ENCODE measurements around the gene SYCP3.
"Not testable (repeated sequence)": the region's sequence is repeated elsewhere in the genome, so short reads cannot be mapped to it uniquely, and the experiment has no call there.

The SYCP3 gene

GRCh38 chr12:101759396-101760047, 20.3 kb upstream of the SYCP3 start:
- peak; percentile 13 for DNase-seq

- DNase-seq: no peak
These were observed 10.9 kb upstream of the SYCP3 start for GRCh38 chr12:101750152-101750551.

GRCh38 chr12:101749657-101750056, 10.4 kb upstream of the SYCP3 start:
- no peak for DNase-seq

GRCh38 chr12:101748907-101749306, 9.6 kb upstream of the SYCP3 start:
- no peak for DNase-seq

- no peak for DNase-seq
These were observed 8.4 kb upstream of the SYCP3 start for GRCh38 chr12:101747697-101748096.

GRCh38 chr12:101746661-101747060, 7.4 kb upstream of the SYCP3 start:
- DNase-seq: no peak

- DNase-seq: no peak
These were observed 6.9 kb upstream of the SYCP3 start for GRCh38 chr12:101746196-101746595.

GRCh38 chr12:101745481-101745880, 6.2 kb upstream of the SYCP3 start:
- no peak for DNase-seq

- DNase-seq: no peak
These were observed 4.6 kb upstream of the SYCP3 start for GRCh38 chr12:101743724-101744472.

- DNase-seq: no peak
These were observed 4.0 kb upstream of the SYCP3 start for GRCh38 chr12:101743242-101743641.

- no peak for DNase-seq
These were observed 1.7 kb upstream of the SYCP3 start for GRCh38 chr12:101740980-101741379.

- no peak for DNase-seq
These were observed 1.3 kb upstream of the SYCP3 start for GRCh38 chr12:101740566-101740965.

GRCh38 chr12:101737476-101737875, 1.8 kb downstream of the SYCP3 start:
- no peak for DNase-seq

GRCh38 chr12:101734482-101734881, 4.8 kb downstream of the SYCP3 start:
- not testable (repeated sequence) for DNase-seq

- no peak for DNase-seq
These were observed 6.1 kb downstream of the SYCP3 start for GRCh38 chr12:101733166-101733565.

- DNase-seq: no peak
These were observed 6.9 kb downstream of the SYCP3 start for GRCh38 chr12:101732318-101732717.

- DNase-seq: no peak
These were observed 9.4 kb downstream of the SYCP3 start for GRCh38 chr12:101729842-101730241.

GRCh38 chr12:101727098-101727497, 12.2 kb downstream of the SYCP3 start:
- no peak for DNase-seq

- DNase-seq: no peak
These were observed 16.9 kb downstream of the SYCP3 start for GRCh38 chr12:101722392-101722791.

GRCh38 chr12:101720118-101720517, 19.1 kb downstream of the SYCP3 start:
- no peak for DNase-seq

GRCh38 chr12:101719566-101719965, 19.7 kb downstream of the SYCP3 start:
- no peak for DNase-seq

GRCh38 chr12:101714877-101715444, 24.3 kb downstream of the SYCP3 start:
- DNase-seq: no peak

GRCh38 chr12:101713930-101714329, 25.3 kb downstream of the SYCP3 start:
- DNase-seq: no peak

- DNase-seq: no peak
These were observed 26.1 kb downstream of the SYCP3 start for GRCh38 chr12:101713059-101713682.
